C4-2B (cell line): ENCODE measurements around the gene ZG16.

Experiments used
- CTCF ChIP-seq: fragments of 450-650 bp; conservative IDR thresholded peaks from 2 replicates; pipeline ENCODE4 v1.5.1; 2017; ENCODE audit warnings: mild to moderate bottlenecking
- ZFX ChIP-seq: fragments of 450-650 bp; IDR thresholded peaks from 2 replicates; pipeline ENCODE4 v1.6.1; 2017

- TF ChIP-seq CTCF (no peak), ZFX (no peak)
Observed at GRCh38 chr16:29810699-29811169, 32.7 kb downstream of the ZG16 start.
